Vagina (tissue), 2 donors: Measurements from ENCODE around the gene TMEM243.

Experiments used
- POLR2AphosphoS5 ChIP-seq, 2 donors: sonication (generic); formaldehyde crosslinking; IDR thresholded peaks; one replicate each; pipeline ENCODE4 v1.9.0; 2017; ENCODE audit warnings: antibody characterized with exemption in 2 of 2, mild to moderate bottlenecking in 2 of 2, low read depth in 1 of 2; ENCODE audit not compliant: insufficient read depth in 1 of 2
- TF ChIP-seq, protein P1 (sequence below), 3 experiments: fragments of 450-650 bp in 2 of 3; fragments of 200-600 bp in 1 of 3; sonication (generic) in 1 of 3; IDR thresholded peaks; one replicate each; pipeline ENCODE4 v1.5.1; 2017 to 2019; ENCODE audit warnings: antibody characterized with exemption in 3 of 3, mild to moderate bottlenecking in 2 of 3, moderate library complexity in 2 of 3

DNA sequence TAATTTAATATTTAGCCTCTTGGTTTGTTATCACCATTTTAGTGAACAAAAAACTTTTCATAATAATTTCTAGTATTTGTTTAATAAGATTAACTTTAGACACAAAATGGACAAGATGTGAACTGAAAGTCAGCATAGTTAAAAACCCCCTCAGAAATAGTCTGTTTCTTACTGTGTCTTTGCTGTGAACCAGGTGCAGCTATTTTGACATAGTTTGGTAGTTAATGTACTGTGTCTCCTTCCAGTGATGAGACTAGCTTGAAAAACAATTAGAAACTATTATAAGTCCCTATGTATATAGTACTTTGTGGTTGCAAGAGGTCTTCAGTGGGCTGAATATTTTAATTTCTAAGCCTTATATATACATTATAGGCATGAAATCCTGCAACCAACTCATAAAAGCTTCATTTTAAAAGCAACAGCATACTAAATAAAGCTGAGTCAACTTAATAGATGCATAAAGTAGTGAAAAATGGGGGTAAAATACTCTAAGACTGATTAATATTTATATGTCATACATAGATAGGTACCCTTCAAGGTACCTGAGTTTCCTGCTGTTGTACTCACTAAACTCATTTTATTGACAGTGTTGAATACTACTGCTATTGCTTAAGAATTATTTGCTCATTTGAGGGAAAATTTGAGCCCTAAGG lies 48.1 kb downstream of the TMEM243 start:
- TF ChIP-seq, protein P1, sequence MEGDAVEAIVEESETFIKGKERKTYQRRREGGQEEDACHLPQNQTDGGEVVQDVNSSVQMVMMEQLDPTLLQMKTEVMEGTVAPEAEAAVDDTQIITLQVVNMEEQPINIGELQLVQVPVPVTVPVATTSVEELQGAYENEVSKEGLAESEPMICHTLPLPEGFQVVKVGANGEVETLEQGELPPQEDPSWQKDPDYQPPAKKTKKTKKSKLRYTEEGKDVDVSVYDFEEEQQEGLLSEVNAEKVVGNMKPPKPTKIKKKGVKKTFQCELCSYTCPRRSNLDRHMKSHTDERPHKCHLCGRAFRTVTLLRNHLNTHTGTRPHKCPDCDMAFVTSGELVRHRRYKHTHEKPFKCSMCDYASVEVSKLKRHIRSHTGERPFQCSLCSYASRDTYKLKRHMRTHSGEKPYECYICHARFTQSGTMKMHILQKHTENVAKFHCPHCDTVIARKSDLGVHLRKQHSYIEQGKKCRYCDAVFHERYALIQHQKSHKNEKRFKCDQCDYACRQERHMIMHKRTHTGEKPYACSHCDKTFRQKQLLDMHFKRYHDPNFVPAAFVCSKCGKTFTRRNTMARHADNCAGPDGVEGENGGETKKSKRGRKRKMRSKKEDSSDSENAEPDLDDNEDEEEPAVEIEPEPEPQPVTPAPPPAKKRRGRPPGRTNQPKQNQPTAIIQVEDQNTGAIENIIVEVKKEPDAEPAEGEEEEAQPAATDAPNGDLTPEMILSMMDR (IDR thresholded peaks at IDR 0.05), result no peak
- TF ChIP-seq POLR2AphosphoS5 (IDR thresholded peaks at IDR 0.05; ENCODE audit: insufficient read depth in 1 of 2, low read depth in 1 of 2), result no peak
